GM19324 (cell line): ENCODE measurements around the gene GPR17.
A peak's percentile ranks its signal among the peaks of the same experiment; 100 is the strongest.

Source experiments
- ATAC-seq: cut with Tn5 transposase; IDR thresholded peaks from one replicate; pipeline ENCODE4 v1.9.1; 2021; ENCODE audit warnings: mild to moderate bottlenecking, moderate library complexity; ENCODE audit not compliant: unreplicated experiment, low FRiP score

GPR17 gene

DNA sequence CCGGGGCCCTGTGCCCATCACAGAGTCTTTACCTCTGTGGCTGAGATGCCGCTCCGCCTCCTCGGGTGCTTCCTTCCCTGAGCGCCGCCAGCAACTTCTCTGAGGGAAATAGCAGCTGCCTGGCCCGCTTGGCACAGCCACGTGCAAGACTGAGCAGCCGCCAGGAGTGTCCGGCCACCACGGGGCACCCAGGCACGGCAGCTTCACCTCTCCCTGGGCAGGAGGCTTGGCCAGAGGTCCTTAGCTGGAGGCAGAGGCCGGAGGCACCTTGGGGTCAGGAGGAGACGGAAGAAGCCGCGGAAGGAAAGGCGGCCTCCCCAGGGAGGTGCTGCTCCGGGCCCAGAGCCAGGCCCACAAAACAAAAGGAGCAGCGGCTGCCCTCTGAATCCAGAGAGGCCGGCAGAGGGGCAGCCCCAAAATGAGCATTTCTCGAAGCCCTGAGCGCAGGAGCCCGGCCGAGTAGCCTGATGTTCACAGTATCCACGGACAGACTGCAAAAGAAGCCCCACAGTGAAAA is 35.4 kb downstream of the GPR17 start:
- ATAC-seq, result no peak

DNA sequence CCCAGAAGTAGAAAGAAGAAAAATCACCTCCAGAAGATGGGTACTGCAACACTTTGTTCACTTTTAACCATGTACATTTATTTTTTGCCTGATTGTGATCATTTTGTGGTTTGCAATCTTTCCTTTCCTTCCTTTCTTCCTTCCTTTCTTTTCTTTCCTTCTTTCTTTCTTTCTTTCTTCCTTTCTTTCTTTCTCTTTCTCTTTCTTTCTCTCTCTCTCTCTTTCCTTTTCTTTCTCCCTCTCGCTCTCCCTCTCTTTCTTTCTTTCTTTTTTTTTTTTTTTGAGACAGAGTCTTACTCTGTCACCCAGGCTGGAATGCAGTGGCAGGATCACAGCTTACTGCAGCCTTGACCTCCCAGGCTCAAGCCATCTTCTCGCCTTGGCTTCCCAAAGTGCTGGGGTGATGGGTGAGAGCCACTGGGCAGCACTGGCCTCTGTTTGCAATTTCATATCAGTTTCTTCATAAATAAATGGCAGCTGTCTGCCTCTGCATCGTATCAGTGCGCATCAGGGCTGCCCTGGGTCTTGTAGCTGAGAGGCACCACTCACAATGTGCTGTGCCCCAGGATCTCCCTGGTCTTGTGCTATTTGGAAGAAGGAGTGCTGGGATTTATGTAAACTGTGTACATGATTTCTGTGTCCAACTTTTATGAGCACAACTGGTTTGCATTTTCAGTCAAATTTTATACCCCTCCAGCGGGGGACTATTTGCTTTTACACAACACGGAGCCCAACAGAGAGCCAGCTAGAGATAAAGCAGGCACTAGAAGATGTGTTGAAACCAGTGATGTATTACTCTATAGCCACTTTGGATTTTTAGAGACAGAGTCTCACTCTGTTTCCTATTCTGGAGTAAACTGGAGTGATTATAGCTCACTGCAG is 36.3 kb downstream of the GPR17 start:
- no peak for ATAC-seq

DNA sequence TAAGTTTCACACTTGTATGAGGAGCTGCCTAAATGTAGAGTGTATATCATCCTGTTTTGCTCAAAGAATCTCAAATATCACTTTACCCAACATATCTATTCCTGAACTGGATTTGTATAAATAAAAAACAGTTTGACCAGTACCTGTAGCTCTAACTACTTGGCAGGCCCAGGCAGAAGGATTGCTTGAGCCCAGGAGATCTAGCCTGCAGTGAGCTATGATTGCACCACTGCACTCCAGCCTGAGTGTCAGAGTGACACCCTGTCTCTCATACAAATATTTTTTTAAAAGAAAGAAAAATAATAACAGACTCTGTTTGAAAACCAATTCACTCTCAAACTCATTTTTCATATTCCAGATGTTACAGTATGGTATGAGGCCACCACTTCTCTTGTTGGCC is 37.1 kb downstream of the GPR17 start:
- ATAC-seq, result no peak

DNA sequence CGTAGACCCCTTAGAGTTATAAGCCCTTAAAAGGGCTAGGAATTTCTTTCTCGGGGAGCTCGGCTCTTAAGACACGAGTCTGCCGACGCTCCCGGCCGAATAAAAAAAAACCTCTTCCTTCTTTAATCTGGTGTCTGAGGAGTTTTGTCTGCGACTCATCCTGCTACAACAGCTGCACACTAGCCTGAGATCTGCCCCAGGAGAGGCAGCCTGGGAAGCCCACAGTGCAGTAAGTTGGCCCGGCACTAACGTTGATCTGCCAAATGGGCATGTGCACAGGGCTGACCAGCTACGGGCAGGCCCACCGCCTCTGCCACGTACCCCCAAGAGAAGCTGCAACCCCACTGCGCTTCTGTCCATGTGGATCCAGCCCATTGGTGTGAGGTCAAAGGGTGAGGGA is 37.8 kb downstream of the GPR17 start:
- ATAC-seq, result no peak

DNA sequence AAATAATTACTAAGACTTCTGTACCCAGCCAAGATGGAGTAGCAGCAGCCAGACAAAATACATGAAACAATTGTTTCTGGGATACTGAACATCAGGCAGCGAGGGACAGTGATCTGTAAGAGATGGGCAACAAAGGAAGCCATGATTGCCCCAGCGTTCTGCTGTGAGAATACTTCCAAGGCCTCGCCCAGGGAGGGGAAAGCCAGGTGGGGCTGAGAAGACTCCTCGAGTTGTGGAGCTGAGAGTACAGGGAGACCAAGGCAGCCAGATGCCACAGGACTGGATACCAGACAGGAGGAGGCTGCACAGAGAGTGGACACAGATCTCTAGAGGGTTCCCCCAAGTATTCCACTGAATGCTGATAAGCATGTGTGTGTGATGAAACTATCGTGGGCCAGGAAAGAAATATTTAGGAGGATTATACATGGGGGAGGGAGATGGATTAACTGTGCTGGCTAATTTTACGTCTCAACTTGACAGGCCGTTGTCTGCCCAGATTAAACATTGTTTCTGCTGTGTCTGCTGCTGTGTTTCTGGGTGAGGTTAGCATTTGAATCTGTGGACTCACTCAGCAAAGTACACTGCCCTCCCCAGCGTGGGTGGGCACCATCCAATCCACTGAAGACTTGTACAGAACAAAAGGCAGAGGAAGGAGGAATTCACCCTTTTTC is 39.6 kb downstream of the GPR17 start:
- ATAC-seq, result no peak

GRCh38 chr2:127688405-127688804 is 42.5 kb downstream of the GPR17 start:
- ATAC-seq, result no peak

DNA sequence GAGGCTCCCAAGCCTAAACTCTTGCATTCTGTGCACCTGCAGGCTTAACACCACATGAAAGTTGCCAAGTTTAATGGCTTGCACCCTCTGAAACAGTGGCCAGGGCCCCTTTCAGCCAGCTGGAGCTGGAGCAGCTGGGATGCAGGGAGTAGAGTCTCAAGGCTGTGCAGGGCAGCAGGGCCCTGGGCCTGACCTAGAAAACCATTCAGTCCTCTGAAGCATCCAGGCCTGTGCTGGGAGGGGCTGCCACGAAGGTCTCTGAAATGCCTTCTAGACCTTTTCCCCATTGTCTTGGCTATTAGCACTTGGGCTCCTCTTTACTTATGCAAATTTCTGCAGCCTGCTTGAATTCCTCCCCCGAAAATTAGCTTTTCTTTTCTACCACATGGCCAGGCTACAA is 44.7 kb downstream of the GPR17 start:
- no peak for ATAC-seq

DNA sequence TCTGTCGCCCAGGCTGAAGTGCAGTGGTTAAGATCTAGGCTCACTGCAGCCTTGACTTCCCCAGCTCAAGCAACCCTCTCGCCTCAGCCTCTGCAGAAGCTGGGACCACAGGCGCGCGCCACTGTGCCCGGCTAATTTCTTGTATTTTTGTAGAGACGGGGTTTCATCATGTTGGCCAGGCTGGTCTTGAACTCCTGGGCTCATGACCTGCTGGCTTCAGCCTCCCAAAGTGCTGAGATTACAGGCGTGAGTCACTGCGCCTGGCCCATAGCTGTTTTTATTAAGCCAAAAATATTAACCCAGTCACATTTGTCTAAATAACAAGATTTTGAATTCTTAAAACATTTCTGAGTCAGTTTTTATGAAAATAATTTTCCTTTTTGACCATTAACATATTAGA is 49.0 kb downstream of the GPR17 start:
- no peak for ATAC-seq

GRCh38 chr2:127695491-127696472 is 49.8 kb downstream of the GPR17 start:
- no peak for ATAC-seq

- ATAC-seq, result no peak
These were observed 51.7 kb downstream of the GPR17 start for GRCh38 chr2:127697482-127698180.

GRCh38 chr2:127698553-127699355 is 52.8 kb downstream of the GPR17 start:
- ATAC-seq, result no peak

DNA sequence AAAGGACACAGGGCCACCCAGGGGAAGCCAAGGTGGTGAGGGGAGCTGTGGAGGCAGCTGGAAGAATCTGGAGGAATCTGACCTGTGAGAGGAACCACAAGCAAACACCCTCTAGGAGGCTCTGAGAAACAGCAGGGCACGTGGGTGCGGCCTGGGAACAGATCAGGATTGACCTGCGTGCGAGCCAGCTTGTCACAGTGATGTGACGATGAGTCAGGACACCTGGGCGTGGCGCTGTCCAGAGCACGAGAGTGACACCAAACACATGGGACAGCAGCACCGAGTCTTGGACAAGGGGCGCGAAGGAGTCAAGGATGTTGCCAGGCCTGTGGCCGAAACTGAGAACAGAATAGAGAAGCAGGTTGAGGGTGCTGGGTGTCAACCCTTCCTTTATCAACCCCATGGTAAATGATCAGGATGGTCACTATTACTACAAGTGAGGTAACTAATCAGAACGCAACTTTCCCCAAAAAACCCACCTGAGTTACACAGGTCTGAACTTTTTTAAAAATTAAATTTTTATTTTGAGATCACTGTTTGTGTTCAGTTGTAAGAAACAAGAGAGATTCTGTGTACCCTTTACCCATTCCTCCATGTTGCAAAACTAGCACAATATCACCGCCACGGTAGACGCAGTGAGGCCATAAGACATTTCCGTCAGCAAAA is 54.7 kb downstream of the GPR17 start:
- ATAC-seq, result peak; percentile 52

- ATAC-seq, result peak; percentile 73
These were observed 55.3 kb downstream of the GPR17 start, which contains the start of gene SFT2D3 for GRCh38 chr2:127701193-127701650. TSS of gene SFT2D3 (plus strand) at chr2:127701497. CDS start at chr2:127701529, 32 bp downstream.

- peak; percentile 56 for ATAC-seq
These were observed 55.9 kb downstream of the GPR17 start for GRCh38 chr2:127701651-127702394.
